Glutamatergic neuron (in vitro differentiated cells): ENCODE measurements around the gene VTI1A. TPM values are rescaled to one million over a fixed set of nuclear protein-coding genes. Genes with fewer than 3 reads are reported as not detected.
"Not testable (repeated sequence)": the region's sequence is repeated elsewhere in the genome, so short reads cannot be mapped to it uniquely, and the experiment has no call there.

Experiments
- DNase-seq: peaks from one replicate; pipeline ENCODE4 v3.0.0; 2022
- H3K27ac Mint-ChIP-seq: one replicate; pipeline ENCODE4 v1.8.0; 2020; ENCODE audit warnings: mild to moderate bottlenecking, mixed read lengths, inconsistent platforms; ENCODE audit not compliant: unreplicated experiment
- H3K27me3 Mint-ChIP-seq: one replicate; pipeline ENCODE4 v1.8.0; 2020; ENCODE audit warnings: mild to moderate bottlenecking, moderate library complexity, mixed read lengths, inconsistent platforms; ENCODE audit not compliant: unreplicated experiment
- H3K36me3 Mint-ChIP-seq: one replicate; pipeline ENCODE4 v1.8.0; 2020; ENCODE audit warnings: mild to moderate bottlenecking, mixed read lengths, inconsistent platforms; ENCODE audit not compliant: unreplicated experiment
- H3K4me1 Mint-ChIP-seq: one replicate; pipeline ENCODE4 v1.8.0; 2020; ENCODE audit warnings: mild to moderate bottlenecking, low read depth, mixed read lengths, inconsistent platforms; ENCODE audit not compliant: unreplicated experiment
- H3K4me3 Mint-ChIP-seq: one replicate; pipeline ENCODE4 v1.8.0; 2020; ENCODE audit warnings: mild to moderate bottlenecking, mixed read lengths, inconsistent platforms; ENCODE audit not compliant: unreplicated experiment
- H3K9me3 Mint-ChIP-seq: one replicate; pipeline ENCODE4 v1.8.0; 2020; ENCODE audit warnings: mild to moderate bottlenecking, moderate library complexity, mixed read lengths, inconsistent platforms; ENCODE audit not compliant: unreplicated experiment
- CTCF ChIP-seq: fragments of 200-600 bp; sonication (generic); IDR thresholded peaks from one replicate; pipeline ENCODE4 v1.5.0; 2021; ENCODE audit not compliant: partially characterized antibody, unreplicated experiment
- total RNA-seq: library from RNA; stranded (reverse); fragmentation: NEBNext Ultra II Directional; extraction: Animal tissue kit (Norgen Biotek cat#: 25700); gene quantifications from one replicate; pipeline ENCODE4 v1.2.1, GENCODE V29; 2021; ENCODE audit not compliant: unreplicated experiment

Gene VTI1A
- total RNA-seq, 1 donor from 2014 or later = 61.0 TPM

- no peaks in the 10 kb centered on the region for H3K4me1 Mint-ChIP-seq
- no peak for TF ChIP-seq CTCF
- no peaks in the 10 kb centered on the region for H3K9me3 Mint-ChIP-seq
- no peaks in the 10 kb centered on the region for H3K27me3 Mint-ChIP-seq
- DNase-seq = no peak
- no peak overlapping the region for H3K27ac Mint-ChIP-seq
- H3K4me3 Mint-ChIP-seq = no peak overlapping the region
- no peaks in the 10 kb centered on the region for H3K36me3 Mint-ChIP-seq
Measured at GRCh38 chr10:112585960-112586359, 138.9 kb downstream of the VTI1A start.

- no peak for TF ChIP-seq CTCF
- Mint-ChIP-seq H3K36me3 (no peaks in the 10 kb centered on the region), H3K9me3 (no peaks in the 10 kb centered on the region), H3K4me1 (no peaks in the 10 kb centered on the region), H3K27me3 (no peaks in the 10 kb centered on the region), H3K4me3 (no peak overlapping the region), H3K27ac (no peak overlapping the region)
- no peak for DNase-seq
Measured at GRCh38 chr10:112587729-112588128, 140.7 kb downstream of the VTI1A start.

GRCh38 chr10:112588225-112588990 is 141.4 kb downstream of the VTI1A start:
- no peaks in the 10 kb centered on the region for H3K4me1 Mint-ChIP-seq
- DNase-seq = no peak
- no peak overlapping the region for H3K27ac Mint-ChIP-seq

GRCh38 chr10:112589081-112589480 is 142.1 kb downstream of the VTI1A start:
- Mint-ChIP-seq H3K36me3 (no peaks in the 10 kb centered on the region), H3K4me1 (no peaks in the 10 kb centered on the region), H3K27me3 (no peaks in the 10 kb centered on the region), H3K4me3 (no peak overlapping the region), H3K9me3 (no peaks in the 10 kb centered on the region), H3K27ac (no peak overlapping the region)
- no peak for TF ChIP-seq CTCF
- DNase-seq = no peak

More at GRCh38 chr10:112588225-112588990, 141.4 kb downstream of the VTI1A start:
- Mint-ChIP-seq H3K36me3 (no peaks in the 10 kb centered on the region), H3K4me3 (no peak overlapping the region), H3K27me3 (no peaks in the 10 kb centered on the region), H3K9me3 (no peaks in the 10 kb centered on the region)
- TF ChIP-seq CTCF = no peak

- H3K4me1 Mint-ChIP-seq, DNase-seq, H3K27me3 Mint-ChIP-seq, H3K36me3 Mint-ChIP-seq, H3K4me3 Mint-ChIP-seq, H3K27ac Mint-ChIP-seq, H3K9me3 Mint-ChIP-seq: not testable (repeated sequence)
Measured at GRCh38 chr10:112590786-112591185, 143.8 kb downstream of the VTI1A start.
